ENCODE measurements around the gene HOPX.
"Not testable (repeated sequence)": the region's sequence is repeated elsewhere in the genome, so short reads cannot be mapped to it uniquely, and the experiment has no call there.

Gene HOPX

GRCh38 chr4:56654238-56654632 lies 26.9 kb downstream of the HOPX start:
- DNase-seq (ENCODE audit: low spot score), result no peak

- no peak for DNase-seq (ENCODE audit: low spot score)
These were observed 27.4 kb downstream of the HOPX start for GRCh38 chr4:56653461-56654237.

- DNase-seq (ENCODE audit: low spot score), result no peak
These were observed 28.9 kb downstream of the HOPX start for GRCh38 chr4:56652196-56652595.

- DNase-seq (ENCODE audit: low spot score), result no peak
These were observed 30.1 kb downstream of the HOPX start for GRCh38 chr4:56651056-56651350.

- no peak for DNase-seq (ENCODE audit: low spot score)
These were observed 30.6 kb downstream of the HOPX start for GRCh38 chr4:56650262-56651055.

DNA sequence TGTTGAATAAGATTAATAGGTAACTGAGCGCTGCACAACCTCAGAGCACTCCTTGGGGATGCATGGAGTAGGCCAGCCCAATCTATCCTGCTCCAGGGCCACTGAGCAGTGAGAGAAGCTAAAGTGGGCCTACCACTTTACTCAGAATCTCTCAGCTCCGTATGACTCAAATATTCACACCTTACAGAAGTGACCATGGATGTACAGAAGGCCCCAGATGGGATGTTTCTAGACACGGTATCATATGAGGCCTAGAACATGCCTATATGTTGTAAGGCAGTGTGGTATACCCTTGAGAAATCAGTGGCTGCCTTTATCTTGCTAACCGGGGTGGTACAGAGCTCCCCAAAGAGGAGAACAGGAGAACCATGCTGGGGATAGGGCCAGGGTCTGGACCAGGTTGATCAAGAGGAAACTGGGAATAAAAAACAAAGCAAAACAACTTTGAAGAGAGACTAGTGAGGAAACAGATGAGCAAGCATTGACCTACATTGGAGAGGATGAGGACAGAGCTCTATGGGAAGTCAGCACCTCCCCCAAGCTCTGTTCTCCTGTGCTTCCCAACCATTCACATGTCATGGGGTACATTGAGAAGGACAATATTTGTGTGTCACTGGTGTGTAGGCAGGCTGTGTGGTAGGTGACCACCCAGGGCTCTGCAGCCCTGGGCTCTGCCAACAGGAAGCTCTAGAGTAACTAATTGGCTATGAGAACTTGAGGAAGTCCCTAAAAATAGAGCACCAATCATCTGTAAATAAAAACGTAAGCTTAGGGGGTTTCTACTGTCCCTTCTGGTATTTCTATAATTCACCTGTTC lies 31.4 kb downstream of the HOPX start:
- DNase-seq (ENCODE audit: low spot score), result no peak

DNA sequence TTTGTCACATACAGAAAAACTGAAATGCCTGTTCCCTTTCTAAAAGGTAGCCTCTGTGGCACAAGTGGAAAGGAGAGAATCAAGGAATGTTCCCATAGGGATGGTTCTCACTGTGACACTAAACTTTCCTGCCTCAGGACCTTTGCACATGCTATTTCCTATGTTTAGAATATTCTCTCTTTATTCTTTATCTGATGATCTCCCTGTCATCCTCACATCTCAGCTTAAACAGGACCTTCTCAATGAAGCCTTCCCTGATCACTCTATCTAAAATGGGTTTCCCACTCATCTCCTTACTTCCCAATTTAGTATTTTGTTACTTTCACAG lies 32.3 kb downstream of the HOPX start:
- no peak for DNase-seq (ENCODE audit: low spot score)

- DNase-seq (ENCODE audit: low spot score), result no peak
These were observed 32.9 kb downstream of the HOPX start for GRCh38 chr4:56648021-56648823.

GRCh38 chr4:56646341-56646740 lies 34.8 kb downstream of the HOPX start:
- no peak for DNase-seq (ENCODE audit: low spot score)

DNA sequence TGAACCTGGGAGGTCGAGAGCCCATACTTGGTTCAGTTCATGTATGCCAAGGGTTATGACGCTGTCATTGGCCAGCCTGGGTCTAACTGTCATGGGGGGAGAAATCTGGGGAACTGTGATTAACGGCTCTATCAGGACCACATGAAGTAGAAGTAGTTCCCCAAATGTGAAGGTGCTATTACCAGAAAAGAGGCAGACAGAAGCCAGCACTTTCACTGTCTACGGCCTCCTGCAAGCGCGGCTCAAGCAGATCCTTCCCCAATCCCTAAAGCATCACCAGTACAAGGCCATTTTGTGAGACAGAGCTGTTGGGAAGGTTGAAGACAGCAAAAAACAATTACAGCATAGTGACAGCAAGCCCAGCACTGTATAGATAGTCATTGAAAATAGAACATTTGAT lies 37.5 kb downstream of the HOPX start:
- DNase-seq (ENCODE audit: low spot score), result no peak

GRCh38 chr4:56641494-56642051 lies 39.5 kb downstream of the HOPX start:
- no peak for DNase-seq (ENCODE audit: low spot score)

GRCh38 chr4:56640621-56641493 lies 40.2 kb downstream of the HOPX start:
- DNase-seq (ENCODE audit: low spot score), result no peak

DNA sequence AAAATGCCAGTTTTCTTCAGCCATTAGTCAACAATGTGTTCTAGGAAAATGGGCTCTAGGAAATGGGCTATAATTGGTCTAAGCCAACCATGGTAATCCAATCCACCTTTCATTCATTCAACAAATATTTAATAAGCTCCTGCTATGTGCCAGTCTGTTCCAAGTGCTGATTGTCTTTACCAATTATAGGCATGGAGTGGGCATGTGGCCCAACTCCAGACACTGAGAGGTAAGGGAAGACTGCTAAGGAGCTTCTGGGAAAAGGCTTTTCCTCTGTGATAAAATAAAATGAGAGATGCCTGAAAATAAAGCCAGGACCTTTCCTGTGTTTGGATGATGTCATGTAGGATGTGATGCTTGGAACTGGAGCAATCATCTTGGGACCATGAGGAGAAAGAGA lies 43.3 kb downstream of the HOPX start:
- DNase-seq (ENCODE audit: low spot score), result no peak

DNA sequence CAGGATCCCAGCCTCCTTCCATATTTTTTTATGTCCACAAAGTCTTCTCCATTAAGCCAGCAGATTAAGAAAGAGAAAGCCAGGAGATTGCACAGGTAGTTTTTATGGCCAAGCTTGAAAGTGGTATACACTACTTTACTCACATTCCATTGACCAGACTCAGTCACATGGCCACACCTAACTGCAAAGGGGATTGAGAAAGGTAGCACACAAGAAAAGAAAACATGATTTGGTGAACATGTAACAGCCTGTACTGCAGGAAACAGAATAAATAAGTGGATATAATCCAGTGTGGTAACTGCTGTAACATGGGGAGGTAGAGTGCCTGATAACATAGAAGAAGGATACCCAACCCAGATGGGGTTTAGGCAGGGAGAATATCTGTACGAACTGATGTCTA lies 43.9 kb downstream of the HOPX start:
- no peak for DNase-seq (ENCODE audit: low spot score)

GRCh38 chr4:56634954-56635353 lies 46.1 kb downstream of the HOPX start:
- DNase-seq (ENCODE audit: low spot score), result not testable (repeated sequence)

DNA sequence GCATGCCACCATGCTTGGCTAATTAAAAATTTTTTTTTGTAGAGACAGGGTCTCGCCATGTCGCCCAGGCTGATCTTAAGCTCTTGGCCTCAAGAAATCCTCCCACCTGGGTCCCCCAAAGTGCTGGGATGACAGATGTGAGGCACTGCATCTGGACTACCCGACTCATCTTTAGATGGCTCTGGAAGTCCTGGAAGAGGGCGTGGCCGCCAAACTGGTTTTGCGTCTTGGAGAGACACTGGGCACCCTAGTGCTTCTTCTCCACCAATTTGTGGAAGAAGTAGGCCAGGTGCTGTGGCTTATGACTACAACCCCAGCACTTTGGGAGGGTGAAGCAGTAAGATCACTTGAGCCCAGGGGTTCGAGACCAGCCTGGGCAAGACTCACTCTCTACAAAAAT lies 47.6 kb downstream of the HOPX start:
- DNase-seq (ENCODE audit: low spot score), result no peak

- DNase-seq (ENCODE audit: low spot score), result no peak
These were observed 50.0 kb downstream of the HOPX start for GRCh38 chr4:56630876-56631666.

DNA sequence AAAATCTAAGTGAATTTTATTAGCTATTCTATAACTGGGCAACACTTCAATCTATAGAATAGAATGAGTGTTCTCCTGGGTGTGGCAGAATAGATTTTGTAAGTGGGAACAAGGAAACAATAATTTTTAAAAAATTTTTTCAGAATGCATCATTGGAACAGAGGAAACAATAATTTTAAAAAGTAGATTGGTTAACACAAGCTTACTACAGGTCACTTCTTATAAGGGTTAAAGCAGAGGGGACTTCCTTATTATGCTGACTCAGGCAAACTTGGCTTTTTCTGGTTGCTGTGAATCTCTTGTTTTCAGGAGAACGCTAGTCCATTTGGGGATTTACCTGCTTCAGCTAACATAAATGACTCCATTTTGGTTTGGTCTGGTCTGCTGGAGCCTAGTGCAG lies 52.5 kb downstream of the HOPX start:
- DNase-seq (ENCODE audit: low spot score), result no peak

DNA sequence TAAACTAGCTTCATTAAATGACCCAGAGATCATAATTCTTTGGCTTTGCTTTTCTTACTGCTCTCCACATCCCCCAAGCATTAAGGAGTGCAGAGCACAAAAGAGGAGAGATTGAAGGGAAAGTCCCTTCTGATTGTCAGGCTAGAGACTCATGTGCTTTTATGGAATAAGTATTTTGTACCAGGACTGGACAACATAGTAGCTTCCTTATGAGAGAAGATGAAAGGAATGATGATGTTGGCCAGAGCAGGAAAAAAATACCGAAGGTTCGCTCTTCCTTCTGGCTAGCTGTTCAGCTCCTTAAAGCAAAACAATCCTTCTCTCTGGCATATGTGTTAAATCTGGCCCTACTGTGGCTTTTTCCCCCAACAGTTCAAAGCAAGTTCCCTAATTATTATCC lies 53.1 kb downstream of the HOPX start:
- no peak for DNase-seq (ENCODE audit: low spot score)

DNA sequence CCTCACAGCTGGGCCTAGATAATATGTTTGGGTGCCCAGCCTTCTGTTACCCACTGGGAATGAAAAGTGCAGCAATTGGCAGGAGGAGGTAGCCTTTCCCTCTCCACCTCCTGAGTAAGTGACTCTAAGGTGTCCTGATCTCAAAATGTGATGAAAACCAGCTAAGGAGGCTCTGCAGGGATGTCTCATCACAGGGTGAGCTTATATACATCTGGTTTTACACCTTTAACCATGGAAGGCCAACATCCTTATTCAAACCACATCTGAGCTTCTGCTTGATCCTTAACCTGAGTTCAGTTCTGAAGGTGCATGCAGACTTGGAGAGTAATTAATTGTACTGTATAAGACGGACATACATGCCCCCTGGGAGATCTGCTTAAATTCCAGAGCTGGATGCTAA lies 53.7 kb downstream of the HOPX start:
- no peak for DNase-seq (ENCODE audit: low spot score)
